GM12878 (cell line): ENCODE data around the gene TRIM47. TPM values are rescaled to one million over a fixed set of nuclear protein-coding genes. Genes with fewer than 3 reads are reported as not detected.

Source experiments
- ATAC-seq: fragments of 200-7000 bp; cut with Tn5 transposase; 3 replicates; pipeline ENCODE4 v1.9.1; 2020; ENCODE audit warnings: mild to moderate bottlenecking, moderate library complexity
- BruUV-seq: library from RNA; stranded (reverse); fragments of 400-500 nt; replicated peaks from 2 replicates; lab custom pipeline; 2021; lab: Mats Ljungman, UMichigan
- CTCF ChIA-PET: fragments of 300-600 bp; sonication (Branson Sonifier 250); formaldehyde crosslinking; extraction: SDS; loops from one replicate; lab custom pipeline; 2021; ENCODE audit warnings: inconsistent platforms; lab: Yijun Ruan, JAX
- POLR2A ChIA-PET: fragments of 350-600 bp; formaldehyde crosslinking; extraction: SDS; loops from one replicate; lab custom pipeline; 2021; ENCODE audit warnings: inconsistent platforms; lab: Charles Lee
- RAD21 ChIA-PET: fragments of 300-600 bp; sonication (Branson Sonifier 250); formaldehyde crosslinking; loops from one replicate; lab custom pipeline; 2023; ENCODE audit warnings: antibody characterized with exemption; ENCODE audit not compliant: unreplicated experiment; lab: Charles Lee
- SMC1A ChIA-PET: fragments of 300-600 bp; sonication (Branson Sonifier 250); formaldehyde crosslinking; loops from one replicate; lab custom pipeline; 2023; ENCODE audit not compliant: unreplicated experiment, uncharacterized antibody; lab: Charles Lee
- DNase-seq: peaks from one replicate; pipeline ENCODE4 v3.0.0-alpha.2; 2011; ENCODE audit warnings: low read depth, low spot score
- FAIRE-seq: peaks from 3 replicates; lab custom pipeline; 2011; peaks lifted over from hg19 to GRCh38; lab: Jason Lieb, UNC
- H2AFZ ChIP-seq: 2 replicates; pipeline ENCODE4 v1.6.0; 2011; ENCODE audit warnings: low read depth, low read length, control low read depth; ENCODE audit not compliant: control insufficient read depth
- H3K27ac ChIP-seq: 2 replicates; pipeline ENCODE4 v1.5.1; 2011; ENCODE audit warnings: control low read depth; ENCODE audit not compliant: control insufficient read depth, insufficient read depth
- H3K27me3 ChIP-seq, 2 experiments: replicated peaks in 1 of 2; 2 replicates each; pipeline versions ENCODE4 v1.6.0 to v1.6.1; 2011; ENCODE audit warnings: low read length in 1 of 2; ENCODE audit not compliant: control insufficient read depth in 2 of 2, insufficient read depth in 2 of 2
- H3K36me3 ChIP-seq, 2 experiments: 2 replicates each; pipeline ENCODE4 v1.5.1; 2011; ENCODE audit warnings: low read length in 1 of 2; ENCODE audit not compliant: control insufficient read depth in 2 of 2, insufficient read depth in 2 of 2
- H3K4me1 ChIP-seq: 2 replicates; pipeline ENCODE4 v1.6.1; 2011; ENCODE audit warnings: mild to moderate bottlenecking, low read length, moderate library complexity, mixed read lengths; ENCODE audit not compliant: control insufficient read depth, insufficient read depth
- H3K4me2 ChIP-seq: 2 replicates; pipeline ENCODE4 v1.6.0; 2011; ENCODE audit warnings: control low read depth; ENCODE audit not compliant: control insufficient read depth, insufficient read depth
- H3K4me3 ChIP-seq: fragments of 200-600 bp; sonication (generic); 2 replicates; pipeline ENCODE4 v1.5.1; 2016
- H3K79me2 ChIP-seq: 2 replicates; pipeline ENCODE4 v1.6.0; 2011; ENCODE audit warnings: low read length; ENCODE audit not compliant: control insufficient read depth, insufficient read depth
- H3K9ac ChIP-seq: 2 replicates; pipeline ENCODE4 v1.8.0; 2011; ENCODE audit warnings: low read length, control low read depth, mixed read lengths; ENCODE audit not compliant: control insufficient read depth, insufficient read depth
- H3K9me3 ChIP-seq: replicated peaks from 3 replicates; pipeline ENCODE4 v1.5.1; 2011; ENCODE audit warnings: mild to moderate bottlenecking, low read length; ENCODE audit not compliant: control insufficient read depth, insufficient read depth
- H4K20me1 ChIP-seq: 2 replicates; pipeline ENCODE4 v1.6.0; 2011; ENCODE audit not compliant: control insufficient read depth, insufficient read depth
- ASH2L ChIP-seq: fragments of 300-600, 200-600 bp; sonication (generic); IDR thresholded peaks from 2 replicates; pipeline ENCODE4 v1.6.1; 2017; ENCODE audit warnings: low read depth, mild to moderate bottlenecking, borderline replicate concordance
- ATF7 ChIP-seq: fragments of 450-650 bp; IDR thresholded peaks from 2 replicates; pipeline ENCODE4 v1.6.1; 2016; ENCODE audit warnings: low read depth, mild to moderate bottlenecking
- BACH1 ChIP-seq: fragments of 450-650 bp; IDR thresholded peaks from 2 replicates; pipeline ENCODE4 v1.6.1; 2017; ENCODE audit warnings: mild to moderate bottlenecking, borderline replicate concordance
- EGR1 ChIP-seq, 2 experiments: IDR thresholded peaks; 1 replicate in 1 of 2; 2 replicates in 1 of 2; pipeline ENCODE4 v1.6.1; 2011 to 2012; ENCODE audit warnings: low read depth in 2 of 2, low read length in 2 of 2, borderline replicate concordance in 1 of 2, mild to moderate bottlenecking in 1 of 2, moderate library complexity in 1 of 2
- IRF3 ChIP-seq: fragments of 450-650 bp; IDR thresholded peaks from 2 replicates; pipeline ENCODE4 v1.6.1; 2014; ENCODE audit warnings: mild to moderate bottlenecking
- NKRF ChIP-seq: fragments of 450-650 bp; conservative IDR thresholded peaks from 2 replicates; pipeline ENCODE4 v1.6.1; 2017; ENCODE audit warnings: mild to moderate bottlenecking, moderate library complexity
- PBX3 ChIP-seq: IDR thresholded peaks from 2 replicates; pipeline ENCODE4 v1.6.1; 2011; ENCODE audit warnings: mild to moderate bottlenecking, low read depth, low read length, moderate library complexity; ENCODE audit not compliant: insufficient replicate concordance
- POLR2AphosphoS2 ChIP-seq: IDR thresholded peaks from 2 replicates; pipeline ENCODE4 v1.6.1; 2011; ENCODE audit warnings: low read depth, mild to moderate bottlenecking, low read length, improper control_type of control experiment, moderate library complexity
- POU2F2 ChIP-seq: IDR thresholded peaks from 3 replicates; pipeline ENCODE4 v1.6.1; 2011; ENCODE audit warnings: low read depth, mild to moderate bottlenecking, low read length, borderline replicate concordance
- RAD21 ChIP-seq: IDR thresholded peaks from 2 replicates; pipeline ENCODE4 v1.6.1; 2011; ENCODE audit warnings: mild to moderate bottlenecking, low read depth, low read length, moderate library complexity; ENCODE audit not compliant: insufficient read depth
- SMAD1 ChIP-seq: fragments of 450-650 bp; IDR thresholded peaks from 2 replicates; pipeline ENCODE4 v1.6.1; 2018; ENCODE audit warnings: mild to moderate bottlenecking, low read depth; ENCODE audit not compliant: partially characterized antibody
- TAF1 ChIP-seq: IDR thresholded peaks from 2 replicates; pipeline ENCODE4 v1.6.1; 2011; ENCODE audit warnings: mild to moderate bottlenecking, low read depth, low read length, borderline replicate concordance
- ZBTB4 ChIP-seq: fragments of 450-650 bp; formaldehyde crosslinking; IDR thresholded peaks from 2 replicates; pipeline ENCODE4 v1.4.0; 2022; ENCODE audit warnings: mild to moderate bottlenecking, moderate library complexity
- WGBS: methylation state at CpG from one replicate; pipeline ENCODE4 v1.1.6; 2016; ENCODE audit warnings: low lambda C conversion rate; ENCODE audit not compliant: insufficient replicate concordance, insufficient coverage; ENCODE audit errors: missing lambda C conversion rate; 5-methylcytosine and 5-hydroxymethylcytosine counted together
- in situ Hi-C: fragments of 300-500 bp; cut with MboI; formaldehyde crosslinking; loops from 9 replicates; pipeline ENCODE4 v1.14.3; 2018; ENCODE audit warnings: mixed read lengths
- intact Hi-C: fragments of 100-400 bp; cut with micrococcal nuclease; formaldehyde crosslinking; loops from one replicate; pipeline ENCODE4 v1.14.2; 2022; ENCODE audit not compliant: unreplicated experiment
- polyA plus RNA-seq, 11 experiments: library from polyadenylated mRNA; depleted of rRNA in 4 of 11; unstranded in 6 of 11; stranded (reverse) in 5 of 11; fragments of >200 nt; fragmentation: Nextera tagmentation in 4 of 11; fragmentation: Illumina TruSeq in 1 of 11; extraction: Ambion mirVana in 4 of 11; extraction: Trizol in 1 of 11; gene quantifications; 1 replicate in 1 of 11; 2 replicates in 10 of 11; pipeline versions ENCODE4 v1.2.1 to v1.2.3, GENCODE V29; 2011 to 2016; ENCODE audit warnings: inconsistent platforms in 2 of 11, missing spikeins in 2 of 11, low read depth in 1 of 11
- total RNA-seq, 4 experiments: library from RNA; depleted of rRNA in 3 of 4; stranded (reverse); fragments of >200 nt in 3 of 4; fragmentation: Illumina TruSeq in 1 of 4; extraction: Trizol in 1 of 4; gene quantifications; 2 replicates each; pipeline versions ENCODE4 v1.2.1 to v1.2.3, GENCODE V29; 2013 to 2021

The TRIM47 gene
- total and polyA plus RNA-seq, 10 of the 15 experiments (the other 5 are each of a cell fraction or from before 2014, with no cell fraction given) = 0.35 to 9.7 (median 5.3) TPM

- SMC1A ChIA-PET = interaction anchor here (0.6 to 3.6 kb wide), 19 partner anchors 9 to 826 kb away, joined by 3 to 18 read pairs (median 4); partner anchors contain the start of genes TRIM47, TRIM65 and UNC13D
- peak within 1 kb of the TSS; percentile 93 for H3K27ac ChIP-seq
- peaks cover 2 to 3% of the 10 kb centered on the region in 2 experiments; a peak in 2 of 4 replicates for H3K36me3 ChIP-seq
- peak; percentile 100 for DNase-seq
- WGBS = under 1% methylated on average over 58 of the region's 58 CpGs
- POLR2A ChIA-PET = interaction anchor here (0.5 to 5.8 kb wide), 33 partner anchors 8 to 638 kb away, joined by 3 to 42 read pairs (median 4); partner anchors contain the start of genes GALK1, TRIM65, TSEN54 and UNC13D
- no peaks in the 10 kb centered on the region for H3K9me3 ChIP-seq
- peak within 1 kb of the TSS; percentile 79 for H3K4me3 ChIP-seq
- no peaks in the 10 kb centered on the region for H3K27me3 ChIP-seq
- H3K79me2 ChIP-seq = peaks cover 18% of the 10 kb centered on the region
- CTCF ChIA-PET = interaction anchor here (0.6 to 9.4 kb wide), 30 partner anchors 8 to 427 kb away, joined by 3 to 117 read pairs (median 4); partner anchors contain the start of genes GALK1, MRPL38, TRIM47 and TRIM65
- intact Hi-C loops (loop anchor here (2.0 to 5.0 kb wide), 2 partner anchors 42 to 77 kb away; partner anchors contain the start of gene TRIM65), in situ Hi-C loops (no loop called here)
- H3K9ac ChIP-seq = peak within 1 kb of the TSS; percentile 96
- H3K4me2 ChIP-seq = peak within 1 kb of the TSS; percentile 95
- peaks cover 23% of the 10 kb centered on the region for H3K4me1 ChIP-seq
- RAD21 ChIA-PET = interaction anchor here (0.6 to 3.2 kb wide), 19 partner anchors 11 to 106 kb away, joined by 3 to 32 read pairs (median 5); partner anchors contain the start of genes GALK1, TRIM47, TRIM65 and UNC13D
- peak within 1 kb of the TSS; percentile 78 for H2AFZ ChIP-seq
- TSS peak; percentile 92 for BruUV-seq
- peak; percentile 100 for FAIRE-seq
- H4K20me1 ChIP-seq = no peaks in the 10 kb centered on the region
- peak; percentile 92 for ATAC-seq
- TF ChIP-seq NKRF (peak; percentile 88), ZBTB4 (no peak), PBX3 (no peak), ASH2L (no peak), RAD21 (no peak; the same call in 1 of the 2 replicates), TAF1 (peak; percentile 59; the same call in 1 of the 2 replicates), POU2F2 (peak; percentile 79; the same call in 2 of the 3 replicates), ATF7 (peak; percentile 60; the same call in 1 of the 2 replicates), EGR1 (IDR thresholded peaks at IDR 0.05; ENCODE audit: borderline replicate concordance in 1 of 2, low read depth in 2 of 2, low read length in 2 of 2) (peak; percentile 82 to 100), SMAD1 (peak; percentile 84), POLR2AphosphoS2 (peak; percentile 97), IRF3 (peak; percentile 62; the same call in 1 of the 2 replicates), BACH1 (peak; percentile 89)
Observed at GRCh38 chr17:75855310-75856061, 22.9 kb downstream of the TRIM47 start, which contains the start of gene WBP2. TSS of gene WBP2 (minus strand) at chr17:75855335. CDS start at chr17:75855297, 38 bp downstream.
